Keratinocyte (primary cell): ENCODE measurements around the gene ROCK1. TPM values are rescaled to one million over a fixed set of nuclear protein-coding genes. Genes with fewer than 3 reads are reported as not detected.

Experiments
- DNase-seq: peaks from one replicate; pipeline ENCODE4 v3.0.0-alpha.2; 2011; ENCODE audit warnings: low read depth, missing footprints, low spot score
- FAIRE-seq: peaks from 2 replicates; lab custom pipeline; 2011; peaks lifted over from hg19 to GRCh38; lab: Jason Lieb, UNC
- H2AFZ ChIP-seq: 2 replicates; pipeline ENCODE4 v1.6.0; 2012; ENCODE audit warnings: low read length, control low read depth, inconsistent platforms; ENCODE audit not compliant: control insufficient read depth
- H3K27ac ChIP-seq: 2 replicates; pipeline ENCODE4 v1.5.1; 2011; ENCODE audit warnings: low read length; ENCODE audit not compliant: control insufficient read depth, insufficient read depth
- H3K27me3 ChIP-seq: 3 replicates; pipeline ENCODE4 v1.6.0; 2011; ENCODE audit warnings: low read length; ENCODE audit not compliant: control insufficient read depth, insufficient read depth; ENCODE audit errors: extremely low read depth
- H3K36me3 ChIP-seq, 2 experiments: 2 replicates in 1 of 2; 3 replicates in 1 of 2; pipeline ENCODE4 v1.5.1; 2011; ENCODE audit warnings: low read length in 2 of 2, mild to moderate bottlenecking in 1 of 2; ENCODE audit not compliant: control insufficient read depth in 2 of 2, insufficient read depth in 2 of 2; ENCODE audit errors: extremely low read depth in 1 of 2
- H3K4me1 ChIP-seq: 3 replicates; pipeline ENCODE4 v1.5.1; 2011; ENCODE audit warnings: low read length; ENCODE audit not compliant: control insufficient read depth, insufficient read depth; ENCODE audit errors: extremely low read depth
- H3K4me2 ChIP-seq: 3 replicates; pipeline ENCODE4 v1.6.0; 2011; ENCODE audit warnings: low read depth, low read length; ENCODE audit not compliant: control insufficient read depth, insufficient read depth; ENCODE audit errors: extremely low read depth
- H3K4me3 ChIP-seq, 3 experiments: fragments of 200-600 bp in 1 of 3; sonication (generic) in 1 of 3; 2 replicates in 2 of 3; 3 replicates in 1 of 3; pipeline ENCODE4 v1.5.1; 2011 to 2016; ENCODE audit warnings: low read length in 3 of 3, mild to moderate bottlenecking in 3 of 3, control low read depth in 2 of 3, inconsistent platforms in 1 of 3, low read depth in 1 of 3, mixed read lengths in 1 of 3, mixed run types in 1 of 3, moderate library complexity in 1 of 3; ENCODE audit not compliant: control insufficient read depth in 2 of 3, insufficient read depth in 2 of 3; ENCODE audit errors: extremely low read depth in 1 of 3
- H3K79me2 ChIP-seq: 2 replicates; pipeline ENCODE4 v1.6.0; 2012; ENCODE audit warnings: low read length; ENCODE audit not compliant: control insufficient read depth, insufficient read depth
- H3K9ac ChIP-seq: 3 replicates; pipeline ENCODE4 v1.6.0; 2011; ENCODE audit warnings: low read length; ENCODE audit not compliant: control insufficient read depth, insufficient read depth; ENCODE audit errors: extremely low read depth
- H3K9me1 ChIP-seq: 3 replicates; pipeline ENCODE4 v1.6.0; 2011; ENCODE audit warnings: low read length; ENCODE audit not compliant: control insufficient read depth, insufficient read depth; ENCODE audit errors: extremely low read depth
- H3K9me3 ChIP-seq: 2 replicates; pipeline ENCODE4 v1.5.1; 2012; ENCODE audit warnings: low read depth, low read length; ENCODE audit not compliant: control insufficient read depth
- H4K20me1 ChIP-seq: 3 replicates; pipeline ENCODE4 v1.6.0; 2011; ENCODE audit warnings: low read length; ENCODE audit not compliant: control insufficient read depth, insufficient read depth; ENCODE audit errors: extremely low read depth
- EZH2 ChIP-seq: IDR thresholded peaks from one replicate; pipeline ENCODE4 v1.6.1; 2012; ENCODE audit warnings: inconsistent platforms, mild to moderate bottlenecking, low read length, moderate library complexity
- dilution Hi-C: fragments of 300-500 bp; cut with MboI; formaldehyde crosslinking; loops from one replicate; pipeline ENCODE4 v1.7.0; 2020; ENCODE audit warnings: low sequenced_read_pairs; ENCODE audit not compliant: extremely low pct_ligation_motif_present
- polyA plus RNA-seq, 5 experiments: library from polyadenylated mRNA; depleted of rRNA in 3 of 5; stranded (reverse) in 3 of 5; stranded (forward) in 1 of 5; unstranded in 1 of 5; fragments of >200 nt; gene quantifications; 1 replicate in 1 of 5; 2 replicates in 3 of 5; 3 replicates in 1 of 5; pipeline versions ENCODE4 v1.2.1 to v1.2.3, GENCODE V29; 2011 to 2012; ENCODE audit warnings: missing spikeins in 2 of 5, low read depth in 1 of 5, low replicate concordance in 1 of 5
- TF ChIP-seq, protein P1 (sequence below), 3 experiments: IDR thresholded peaks in 1 of 3; conservative IDR thresholded peaks in 1 of 3; optimal IDR thresholded peaks in 1 of 3; 2 replicates in 2 of 3; 3 replicates in 1 of 3; pipeline versions ENCODE3 to v1.5.1; 2011; ENCODE audit warnings: low read length in 3 of 3, mild to moderate bottlenecking in 3 of 3, moderate library complexity in 2 of 3, control low read depth in 1 of 3, inconsistent platforms in 1 of 3; ENCODE audit not compliant: insufficient read depth in 2 of 3; ENCODE audit errors: extremely low read depth in 1 of 3

ROCK1 gene
- polyA plus RNA-seq, 1 donor (not counting 4 experiments of a cell fraction or from before 2014, with no cell fraction given), result 25.9 TPM

DNA sequence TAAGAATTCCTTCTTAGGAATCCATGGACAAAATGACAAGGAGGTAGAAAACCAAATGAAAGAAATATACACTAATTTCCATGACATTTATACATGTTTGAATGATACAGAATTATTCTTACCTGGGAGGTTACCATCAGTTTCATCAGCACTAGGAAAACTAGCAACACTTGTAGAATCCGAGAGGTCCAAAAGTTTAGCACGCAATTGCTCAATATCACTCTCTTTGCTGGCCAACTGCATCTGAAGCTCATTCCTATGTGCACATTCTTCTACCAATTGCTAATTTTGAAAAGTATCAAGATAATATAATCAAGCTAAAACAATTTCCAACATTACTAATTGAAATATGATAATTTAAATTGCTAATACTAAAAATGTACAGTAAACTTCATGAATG is 144.8 kb downstream of the ROCK1 start:
- FAIRE-seq (no peak), DNase-seq (no peak)
- Histone ChIP-seq H3K36me3 (peaks cover 0 to 5% of the 10 kb centered on the region in 2 experiments), H4K20me1 (no peaks in the 10 kb centered on the region), H3K79me2 (no peaks in the 10 kb centered on the region), H3K9me1 (no peaks in the 10 kb centered on the region), H3K4me3 (no peak overlapping the region), H3K27ac (no peak overlapping the region), H3K4me1 (no peaks in the 10 kb centered on the region), H3K27me3 (no peaks in the 10 kb centered on the region), H3K9ac (no peak overlapping the region), H3K4me2 (no peak overlapping the region), H3K9me3 (no peaks in the 10 kb centered on the region), H2AFZ (no peak overlapping the region)
- dilution Hi-C loops, result no loop called here
- TF ChIP-seq, protein P1, sequence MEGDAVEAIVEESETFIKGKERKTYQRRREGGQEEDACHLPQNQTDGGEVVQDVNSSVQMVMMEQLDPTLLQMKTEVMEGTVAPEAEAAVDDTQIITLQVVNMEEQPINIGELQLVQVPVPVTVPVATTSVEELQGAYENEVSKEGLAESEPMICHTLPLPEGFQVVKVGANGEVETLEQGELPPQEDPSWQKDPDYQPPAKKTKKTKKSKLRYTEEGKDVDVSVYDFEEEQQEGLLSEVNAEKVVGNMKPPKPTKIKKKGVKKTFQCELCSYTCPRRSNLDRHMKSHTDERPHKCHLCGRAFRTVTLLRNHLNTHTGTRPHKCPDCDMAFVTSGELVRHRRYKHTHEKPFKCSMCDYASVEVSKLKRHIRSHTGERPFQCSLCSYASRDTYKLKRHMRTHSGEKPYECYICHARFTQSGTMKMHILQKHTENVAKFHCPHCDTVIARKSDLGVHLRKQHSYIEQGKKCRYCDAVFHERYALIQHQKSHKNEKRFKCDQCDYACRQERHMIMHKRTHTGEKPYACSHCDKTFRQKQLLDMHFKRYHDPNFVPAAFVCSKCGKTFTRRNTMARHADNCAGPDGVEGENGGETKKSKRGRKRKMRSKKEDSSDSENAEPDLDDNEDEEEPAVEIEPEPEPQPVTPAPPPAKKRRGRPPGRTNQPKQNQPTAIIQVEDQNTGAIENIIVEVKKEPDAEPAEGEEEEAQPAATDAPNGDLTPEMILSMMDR (optimal IDR thresholded peaks at IDR 0.05 in 1 of 3, IDR thresholded peaks at IDR 0.05 in 1 of 3, conservative IDR thresholded peaks at IDR 0.05 in 1 of 3; ENCODE audit: extremely low read depth in 1 of 3, insufficient read depth in 2 of 3, low read length in 3 of 3), result no peak
- no peak for TF ChIP-seq EZH2

DNA sequence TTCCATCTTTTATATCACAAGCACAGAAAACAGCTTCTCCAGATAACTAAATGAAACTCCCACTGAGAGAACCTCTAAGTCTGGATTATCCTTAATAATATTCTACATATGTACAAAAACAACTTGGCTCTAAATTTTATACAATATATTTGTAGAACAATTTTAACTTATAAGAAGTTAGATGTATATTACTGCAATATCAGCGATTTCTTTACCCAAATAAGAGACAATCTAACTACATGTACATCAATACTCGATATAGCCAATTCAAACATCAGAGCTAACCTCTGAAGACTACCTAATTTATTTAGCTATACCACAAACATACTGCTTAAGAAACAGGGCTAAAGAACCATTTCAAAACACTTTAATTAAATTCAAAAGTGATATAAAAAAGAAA is 148.6 kb downstream of the ROCK1 start:
- FAIRE-seq (no peak), DNase-seq (no peak)

More for the DNA sequence above, 148.6 kb downstream of the ROCK1 start:
- Histone ChIP-seq H3K4me1 (no peaks in the 10 kb centered on the region), H3K36me3 (peaks cover 0 to 5% of the 10 kb centered on the region in 2 experiments), H3K9ac (no peak overlapping the region), H3K9me3 (no peaks in the 10 kb centered on the region), H3K4me2 (no peak overlapping the region), H3K27ac (no peak overlapping the region), H3K27me3 (no peaks in the 10 kb centered on the region), H4K20me1 (no peaks in the 10 kb centered on the region), H3K4me3 (no peak overlapping the region), H2AFZ (no peak overlapping the region), H3K9me1 (no peaks in the 10 kb centered on the region), H3K79me2 (no peaks in the 10 kb centered on the region)
- dilution Hi-C loops, result no loop called here
- no peak for TF ChIP-seq EZH2
- TF ChIP-seq, protein P1 (optimal IDR thresholded peaks at IDR 0.05 in 1 of 3, IDR thresholded peaks at IDR 0.05 in 1 of 3, conservative IDR thresholded peaks at IDR 0.05 in 1 of 3; ENCODE audit: extremely low read depth in 1 of 3, insufficient read depth in 2 of 3, low read length in 3 of 3), result no peak
